Panc1 (cell line): ENCODE measurements around the gene EPHA6. TPM values are rescaled to one million over a fixed set of nuclear protein-coding genes. Genes with fewer than 3 reads are reported as not detected.

ENCODE experiments used
- ATAC-seq: fragments of 200-7000 bp; cut with Tn5 transposase; 2 replicates; pipeline ENCODE4 v1.9.1; 2020; ENCODE audit warnings: mild to moderate bottlenecking, moderate library complexity
- BruUV-seq: library from RNA; stranded (reverse); fragments of 400-500 nt; replicated peaks from 2 replicates; lab custom pipeline; 2021; lab: Mats Ljungman, UMichigan
- CTCF ChIA-PET: fragments of 300-600 bp; sonication (Branson Sonifier 250); formaldehyde crosslinking; loops from one replicate; lab custom pipeline; 2022; ENCODE audit warnings: antibody characterized with exemption; lab: Charles Lee
- POLR2A ChIA-PET: fragments of 300-600 bp; sonication (Branson Sonifier 250); formaldehyde crosslinking; loops from one replicate; lab custom pipeline; 2022; ENCODE audit warnings: antibody characterized with exemption; lab: Charles Lee
- DNase-seq: peaks from one replicate; pipeline ENCODE4 v3.0.0-alpha.2; 2010; ENCODE audit warnings: low read depth, low spot score
- H3K27ac ChIP-seq: 2 replicates; pipeline ENCODE4 v1.5.1; 2011; ENCODE audit warnings: mild to moderate bottlenecking, low read length, inconsistent platforms
- H3K27me3 ChIP-seq: fragments of 200-500 bp; sonication (Bioruptor generic); 2 replicates; pipeline ENCODE4 v1.6.0; 2014; ENCODE audit warnings: low read length, inconsistent platforms; ENCODE audit not compliant: control insufficient read depth, insufficient read depth
- H3K36me3 ChIP-seq: fragments of 200-500 bp; sonication (Bioruptor generic); 2 replicates; pipeline ENCODE4 v1.5.1; 2014; ENCODE audit warnings: inconsistent platforms, mild to moderate bottlenecking, low read length, moderate library complexity; ENCODE audit not compliant: control insufficient read depth, insufficient read depth
- H3K4me1 ChIP-seq: 2 replicates; pipeline ENCODE4 v1.5.1; 2011; ENCODE audit warnings: inconsistent platforms, mild to moderate bottlenecking, low read length, moderate library complexity; ENCODE audit not compliant: control insufficient read depth, insufficient read depth
- H3K4me3 ChIP-seq, 2 experiments: 2 replicates each; pipeline ENCODE4 v1.5.1; 2011 to 2012; ENCODE audit warnings: low read depth in 2 of 2, low read length in 2 of 2, mild to moderate bottlenecking in 2 of 2, inconsistent platforms in 1 of 2, moderate library complexity in 1 of 2
- H3K9me3 ChIP-seq: fragments of 200-500 bp; sonication (Bioruptor generic); 2 replicates; pipeline ENCODE4 v1.5.1; 2014; ENCODE audit warnings: low read depth, mild to moderate bottlenecking, inconsistent platforms, low read length, moderate library complexity; ENCODE audit not compliant: control insufficient read depth, insufficient read depth
- CTCF ChIP-seq: fragments of 450-650 bp; IDR thresholded peaks from 2 replicates; pipeline ENCODE4 v1.5.1; 2017; ENCODE audit warnings: mild to moderate bottlenecking
- POLR2AphosphoS5 ChIP-seq: IDR thresholded peaks from 2 replicates; pipeline ENCODE4 v1.6.1; 2012; ENCODE audit warnings: mild to moderate bottlenecking, low read depth, low read length, moderate library complexity
- REST ChIP-seq, 2 experiments: IDR thresholded peaks; 2 replicates each; pipeline ENCODE4 v1.6.1; 2011 to 2012; ENCODE audit warnings: low read depth in 2 of 2, control low read depth in 1 of 2, low read length in 1 of 2, mild to moderate bottlenecking in 1 of 2, moderate library complexity in 1 of 2; ENCODE audit not compliant: insufficient read depth in 1 of 2
- SIN3A ChIP-seq: IDR thresholded peaks from 2 replicates; pipeline ENCODE4 v1.6.1; 2012; ENCODE audit warnings: low read depth, mild to moderate bottlenecking, low read length, moderate library complexity, borderline replicate concordance; ENCODE audit not compliant: insufficient read depth
- TCF7L2 ChIP-seq: IDR thresholded peaks from 2 replicates; pipeline ENCODE4 v1.6.1; 2011; ENCODE audit warnings: mild to moderate bottlenecking, low read depth, low read length, inconsistent platforms
- in situ Hi-C: cut with HindIII; loops from 2 replicates; pipeline ENCODE4 v1.10.0; 2016; ENCODE audit warnings: low sequenced_read_pairs, low pct_unique_long_range_greater_than_20kb
- intact Hi-C: fragments of 100-400 bp; cut with micrococcal nuclease; formaldehyde crosslinking; loops from one replicate; pipeline ENCODE4 v1.10.0; 2022; ENCODE audit not compliant: unreplicated experiment
- total RNA-seq: library from RNA; stranded (reverse); gene quantifications from one replicate; pipeline ENCODE4 v1.2.1, GENCODE V29; 2021; ENCODE audit not compliant: unreplicated experiment

Gene EPHA6
- total RNA-seq, 1 experiment from 2014 or later, result 0.57 TPM

GRCh38 chr3:97177242-97177641, 362.8 kb downstream of the EPHA6 start:
- ChIA-PET CTCF (no interaction called here), POLR2A (no interaction called here)
- no peaks in the 10 kb centered on the region for H3K4me1 ChIP-seq
- no peak for DNase-seq
- H3K27ac ChIP-seq, result no peak overlapping the region
- no peak for TF ChIP-seq SIN3A
- peak in 1 of 2 experiments; percentile 46; a peak in 2 of 4 replicates for TF ChIP-seq REST (IDR thresholded peaks at IDR 0.05; ENCODE audit: insufficient read depth in 1 of 2, low read depth in 2 of 2, low read length in 1 of 2)
- H3K9me3 ChIP-seq, result no peaks in the 10 kb centered on the region
- intact Hi-C loops, result no loop called here
- in situ Hi-C loops, result no loop called here
- BruUV-seq, result no TSS peak
- no peaks in the 10 kb centered on the region for H3K36me3 ChIP-seq
- H3K4me3 ChIP-seq, result no peak overlapping the region
- no peak for ATAC-seq
- H3K27me3 ChIP-seq, result no peaks in the 10 kb centered on the region

GRCh38 chr3:97181704-97182103, 367.3 kb downstream of the EPHA6 start:
- no peaks in the 10 kb centered on the region for H3K4me1 ChIP-seq
- POLR2A ChIA-PET, result no interaction called here
- 0 out of 2 replicates have a peak, but pooled peaks cover 3% of the 10 kb centered on the region for H3K9me3 ChIP-seq
- H3K36me3 ChIP-seq, result no peaks in the 10 kb centered on the region
- intact Hi-C loops (no loop called here), in situ Hi-C loops (no loop called here)
- BruUV-seq, result no TSS peak
- no peak overlapping the region for H3K27ac ChIP-seq
- H3K4me3 ChIP-seq, result no peak overlapping the region
- CTCF ChIA-PET, result no interaction called here
- no peaks in the 10 kb centered on the region for H3K27me3 ChIP-seq
- TF ChIP-seq CTCF (no peak), REST (IDR thresholded peaks at IDR 0.05; ENCODE audit: insufficient read depth in 1 of 2, low read depth in 2 of 2, low read length in 1 of 2) (no peak), TCF7L2 (no peak), SIN3A (no peak), POLR2AphosphoS5 (no peak)
- ATAC-seq (no peak), DNase-seq (no peak)
